Thymus (tissue), 11 donors: ENCODE data around the gene KLF15. TPM values are rescaled to one million over a fixed set of nuclear protein-coding genes. Genes with fewer than 3 reads are reported as not detected.

Experiments used
- DNase-seq, 9 donors: peaks; one replicate each; pipeline ENCODE4 v3.0.0-alpha.2; 2013; ENCODE audit warnings: low spot score in 9 of 9, low read depth in 6 of 9, missing footprints in 1 of 9
- H3K27ac ChIP-seq, 2 donors: one replicate each; pipeline ENCODE4 v1.5.1; 2013; ENCODE audit warnings: control low read depth in 1 of 2, low read depth in 1 of 2, low read length in 1 of 2, mild to moderate bottlenecking in 1 of 2, moderate library complexity in 1 of 2
- H3K27me3 ChIP-seq, 2 donors: one replicate each; pipeline ENCODE4 v1.5.1; 2013; ENCODE audit warnings: low read length in 1 of 2; ENCODE audit not compliant: control insufficient read depth in 2 of 2, insufficient read depth in 1 of 2
- H3K36me3 ChIP-seq, 2 donors: one replicate each; pipeline ENCODE4 v1.5.1; 2013; ENCODE audit warnings: low read length in 1 of 2, mild to moderate bottlenecking in 1 of 2, moderate library complexity in 1 of 2; ENCODE audit not compliant: control insufficient read depth in 2 of 2, insufficient read depth in 2 of 2
- H3K4me1 ChIP-seq, 2 donors: one replicate each; pipeline ENCODE4 v1.5.1; 2013; ENCODE audit warnings: low read length in 2 of 2; ENCODE audit not compliant: control insufficient read depth in 2 of 2, insufficient read depth in 2 of 2
- H3K4me3 ChIP-seq, 2 donors: one replicate each; pipeline ENCODE4 v1.5.1; 2013; ENCODE audit warnings: low read length in 2 of 2, control low read depth in 1 of 2, mild to moderate bottlenecking in 1 of 2
- H3K9me3 ChIP-seq, 2 donors: one replicate each; pipeline ENCODE4 v1.5.1; 2013; ENCODE audit warnings: low read length in 1 of 2, mild to moderate bottlenecking in 1 of 2; ENCODE audit not compliant: control insufficient read depth in 2 of 2, insufficient read depth in 1 of 2
- WGBS: extraction: QIAGEN DNeasy Blood & Tissue Kit; methylation state at CpG from one replicate; pipeline ENCODE4 v1.1.7; 2013; 5-methylcytosine and 5-hydroxymethylcytosine counted together
- polyA plus RNA-seq: library from polyadenylated mRNA; stranded (reverse); fragments of 200-250 nt; gene quantifications from one replicate; pipeline ENCODE4 v1.2.3, GENCODE V29; 2013
- total RNA-seq: library from RNA; stranded (reverse); fragments of 120-200 nt; gene quantifications from one replicate; pipeline ENCODE4 v1.2.4, GENCODE V29; 2013
- donor health status: healthy.

The KLF15 gene
- total and polyA plus RNA-seq, 2 donors, result 0.28 to 7.6 TPM

DNA sequence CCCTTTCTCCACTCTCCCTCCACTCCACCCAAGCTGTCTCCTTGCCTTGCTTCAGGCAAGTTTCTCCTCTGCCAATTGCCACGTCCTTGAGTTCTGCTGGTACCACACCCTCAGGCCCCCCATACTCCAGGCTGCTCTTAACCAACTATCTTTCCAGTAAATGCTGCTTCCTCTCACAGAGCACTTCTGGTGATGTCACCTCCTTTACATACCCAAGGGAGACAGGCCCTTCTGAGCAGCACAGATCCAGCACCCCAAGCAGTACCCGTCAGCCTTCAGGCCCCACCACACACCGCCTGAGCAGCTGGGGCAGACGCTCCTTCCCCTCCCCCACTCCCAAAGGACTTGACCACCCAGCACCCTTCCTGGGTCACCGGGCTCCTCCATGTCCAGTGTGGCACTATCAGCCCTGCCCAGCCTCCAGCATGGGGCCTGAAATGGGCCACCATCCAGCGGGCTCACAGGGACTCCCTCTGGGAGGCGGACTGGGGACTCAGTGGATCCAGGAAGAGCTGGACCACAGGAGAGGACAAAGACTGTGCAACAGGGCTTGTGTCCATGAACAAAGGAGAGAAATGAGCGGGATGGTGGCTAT lies 50.2 kb downstream of the KLF15 start:
- H3K36me3 ChIP-seq, result no peaks in the 10 kb centered on the region
- H3K27ac ChIP-seq, result no peak overlapping the region
- H3K4me3 ChIP-seq, result no peak overlapping the region
- H3K27me3 ChIP-seq, result no peaks in the 10 kb centered on the region
- peaks cover 0 to 7% of the 10 kb centered on the region in 2 donors for H3K9me3 ChIP-seq
- DNase-seq, result no peak
- no peaks in the 10 kb centered on the region for H3K4me1 ChIP-seq
- 95% methylated on average over 8 of the region's 8 CpGs for WGBS

DNA sequence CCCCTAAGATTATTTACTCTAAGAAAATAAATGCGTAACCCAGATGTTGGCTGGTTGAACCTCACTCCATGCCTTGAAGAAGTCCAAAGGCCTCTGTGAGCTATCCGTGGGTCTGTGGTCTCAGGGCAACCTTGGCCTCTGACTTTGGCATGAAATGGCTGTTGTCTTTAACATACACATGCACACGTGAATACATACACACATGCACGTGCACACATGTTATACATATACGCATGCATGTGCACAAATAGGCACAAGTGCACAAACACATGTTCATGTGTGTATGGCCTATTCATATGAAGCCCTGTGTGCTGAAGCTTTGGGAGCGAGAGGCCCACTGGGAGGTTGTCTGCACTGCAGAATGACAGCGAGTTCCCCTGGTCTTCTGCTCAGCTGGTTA lies 50.8 kb downstream of the KLF15 start:
- no peaks in the 10 kb centered on the region for H3K27me3 ChIP-seq
- WGBS, result 90% methylated on average over 7 of the region's 7 CpGs
- no peaks in the 10 kb centered on the region for H3K36me3 ChIP-seq
- no peaks in the 10 kb centered on the region for H3K4me1 ChIP-seq
- H3K9me3 ChIP-seq, result peaks cover 0 to 7% of the 10 kb centered on the region in 2 donors
- DNase-seq, result no peak
- H3K4me3 ChIP-seq, result no peak overlapping the region
- no peak overlapping the region for H3K27ac ChIP-seq

- Histone ChIP-seq H3K36me3 (no peaks in the 10 kb centered on the region), H3K27me3 (no peaks in the 10 kb centered on the region), H3K9me3 (peaks cover 0 to 1% of the 10 kb centered on the region in 2 donors)
Observed at GRCh38 chr3:126305427-126305826, 51.8 kb downstream of the KLF15 start.

DNA sequence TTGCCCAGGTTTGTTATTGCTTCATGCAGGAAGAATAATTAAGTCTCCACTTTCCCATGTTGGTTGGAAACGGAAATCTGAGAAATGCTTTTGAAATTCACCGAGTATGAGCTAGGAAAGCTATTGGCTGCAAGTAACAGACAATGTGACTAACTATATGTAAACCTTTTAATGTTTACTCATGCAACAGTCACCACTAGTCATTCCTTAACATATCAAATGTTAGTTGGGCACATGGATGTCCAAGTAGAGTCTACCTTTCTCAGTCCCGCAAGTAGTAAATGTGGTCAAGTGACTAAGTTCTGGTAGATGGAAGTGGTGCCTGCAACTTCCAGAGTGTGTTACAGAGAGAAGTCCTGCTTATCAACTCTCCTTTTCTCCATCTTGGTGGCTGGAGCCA lies 52.5 kb downstream of the KLF15 start:
- H3K27me3 ChIP-seq, result no peaks in the 10 kb centered on the region
- no peak overlapping the region for H3K27ac ChIP-seq
- no peak for DNase-seq
- WGBS, result 64% methylated on average over 3 of the region's 3 CpGs
- no peaks in the 10 kb centered on the region for H3K36me3 ChIP-seq
- H3K4me3 ChIP-seq, result no peak overlapping the region
- no peaks in the 10 kb centered on the region for H3K4me1 ChIP-seq
- H3K9me3 ChIP-seq, result no peaks in the 10 kb centered on the region

More at GRCh38 chr3:126305427-126305826, 51.8 kb downstream of the KLF15 start:
- Histone ChIP-seq H3K4me1 (no peaks in the 10 kb centered on the region), H3K4me3 (no peak overlapping the region), H3K27ac (no peak overlapping the region)
- DNase-seq, result no peak

- Histone ChIP-seq H3K4me1 (no peaks in the 10 kb centered on the region), H3K36me3 (no peaks in the 10 kb centered on the region), H3K4me3 (no peak overlapping the region), H3K9me3 (no peaks in the 10 kb centered on the region), H3K27me3 (no peaks in the 10 kb centered on the region), H3K27ac (no peak overlapping the region)
- no peak for DNase-seq
- WGBS, result 94% methylated on average over 3 of the region's 3 CpGs
Observed at GRCh38 chr3:126304291-126304690, 52.9 kb downstream of the KLF15 start.

GRCh38 chr3:126303272-126303671 lies 53.9 kb downstream of the KLF15 start:
- H3K36me3 ChIP-seq, result no peaks in the 10 kb centered on the region
- H3K4me3 ChIP-seq, result no peak overlapping the region
- H3K9me3 ChIP-seq, result no peaks in the 10 kb centered on the region
- H3K27ac ChIP-seq, result no peak overlapping the region
- no peak for DNase-seq
- H3K4me1 ChIP-seq, result no peaks in the 10 kb centered on the region
- H3K27me3 ChIP-seq, result no peaks in the 10 kb centered on the region

- no peaks in the 10 kb centered on the region for H3K9me3 ChIP-seq
- H3K36me3 ChIP-seq, result no peaks in the 10 kb centered on the region
- DNase-seq, result no peak
- H3K4me1 ChIP-seq, result no peaks in the 10 kb centered on the region
- H3K27ac ChIP-seq, result no peak overlapping the region
- 90% methylated on average over 15 of the region's 15 CpGs for WGBS
- H3K27me3 ChIP-seq, result no peaks in the 10 kb centered on the region
- H3K4me3 ChIP-seq, result no peak overlapping the region
Observed at GRCh38 chr3:126300761-126301481, 56.3 kb downstream of the KLF15 start.

DNA sequence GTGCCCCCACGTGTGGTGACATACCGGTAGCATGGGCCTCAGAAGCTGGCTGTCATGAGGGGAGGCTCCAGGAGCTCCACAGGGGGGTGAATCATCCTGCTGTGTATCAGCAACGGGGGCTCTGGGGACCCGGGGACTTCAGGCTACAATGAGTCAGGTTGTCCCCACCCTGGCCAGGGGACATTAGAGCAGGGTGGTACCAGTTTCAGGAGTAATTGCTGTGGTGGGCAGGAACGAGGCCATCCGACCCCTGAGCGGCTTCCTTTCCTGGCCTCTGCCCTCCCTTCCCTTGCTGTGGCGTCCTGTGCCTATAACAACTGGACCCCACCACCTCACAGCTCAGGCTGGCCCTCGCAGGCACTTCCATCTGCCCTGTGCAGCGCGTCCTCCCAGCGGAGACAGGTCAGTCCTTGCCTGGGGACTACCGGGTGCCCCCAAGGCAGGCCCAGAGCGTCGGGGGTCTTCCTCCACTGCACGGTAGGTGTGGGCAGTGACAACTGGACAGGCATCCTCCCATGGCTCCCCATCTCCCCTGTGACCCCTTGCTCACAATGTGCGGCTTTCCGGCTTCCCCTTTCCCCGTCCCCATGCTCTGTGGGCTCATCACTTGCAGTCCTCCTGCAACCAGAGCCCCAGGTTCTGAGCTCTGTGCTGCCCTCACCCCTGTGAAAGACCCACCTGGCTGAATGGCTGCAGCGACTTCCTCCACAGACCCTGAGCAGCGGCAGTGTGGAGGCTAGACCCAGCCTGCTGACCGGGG lies 57.0 kb downstream of the KLF15 start:
- Histone ChIP-seq H3K4me1 (no peaks in the 10 kb centered on the region), H3K36me3 (no peaks in the 10 kb centered on the region), H3K9me3 (no peaks in the 10 kb centered on the region), H3K27ac (no peak overlapping the region), H3K4me3 (no peak overlapping the region), H3K27me3 (no peaks in the 10 kb centered on the region)
- WGBS, result 93% methylated on average over 22 of the region's 22 CpGs
- DNase-seq, result no peak

DNA sequence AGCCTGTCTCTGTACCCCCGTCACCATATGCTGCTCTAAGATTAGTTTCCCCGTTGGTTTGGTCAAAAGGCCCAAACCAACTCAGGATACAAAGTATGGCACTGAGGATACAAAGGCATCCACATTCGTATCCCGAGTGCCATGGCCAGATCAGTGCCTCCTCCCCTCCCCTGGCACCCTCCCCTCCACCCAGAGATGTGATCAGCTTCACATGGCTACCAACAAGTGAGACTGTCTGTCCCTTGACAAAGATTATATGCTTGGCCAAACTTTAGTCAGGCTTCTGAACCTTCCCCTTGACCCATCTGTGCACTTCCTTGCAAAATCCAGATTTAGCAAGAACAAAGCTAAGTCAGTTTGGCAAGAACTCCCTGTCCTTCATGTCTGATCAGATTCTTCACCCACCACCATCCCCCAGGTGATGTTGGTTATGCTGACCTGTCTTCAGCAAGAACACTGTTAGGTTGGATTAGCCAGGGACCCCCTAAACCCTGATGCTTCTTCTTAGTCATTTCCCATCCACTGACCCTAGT lies 61.7 kb downstream of the KLF15 start:
- Histone ChIP-seq H3K9me3 (no peaks in the 10 kb centered on the region), H3K4me3 (no peak overlapping the region), H3K27ac (no peak overlapping the region), H3K4me1 (no peaks in the 10 kb centered on the region), H3K27me3 (peaks cover 0 to 14% of the 10 kb centered on the region in 2 donors), H3K36me3 (no peaks in the 10 kb centered on the region)
- 96% methylated on average over 4 of the region's 4 CpGs for WGBS
- no peak for DNase-seq
